Measurements from ENCODE around the gene FOXF2.
A peak's percentile ranks its signal among the peaks of the same experiment; 100 is the strongest.
"Not testable (repeated sequence)": the region's sequence is repeated elsewhere in the genome, so short reads cannot be mapped to it uniquely, and the experiment has no call there.

The FOXF2 gene

DNA sequence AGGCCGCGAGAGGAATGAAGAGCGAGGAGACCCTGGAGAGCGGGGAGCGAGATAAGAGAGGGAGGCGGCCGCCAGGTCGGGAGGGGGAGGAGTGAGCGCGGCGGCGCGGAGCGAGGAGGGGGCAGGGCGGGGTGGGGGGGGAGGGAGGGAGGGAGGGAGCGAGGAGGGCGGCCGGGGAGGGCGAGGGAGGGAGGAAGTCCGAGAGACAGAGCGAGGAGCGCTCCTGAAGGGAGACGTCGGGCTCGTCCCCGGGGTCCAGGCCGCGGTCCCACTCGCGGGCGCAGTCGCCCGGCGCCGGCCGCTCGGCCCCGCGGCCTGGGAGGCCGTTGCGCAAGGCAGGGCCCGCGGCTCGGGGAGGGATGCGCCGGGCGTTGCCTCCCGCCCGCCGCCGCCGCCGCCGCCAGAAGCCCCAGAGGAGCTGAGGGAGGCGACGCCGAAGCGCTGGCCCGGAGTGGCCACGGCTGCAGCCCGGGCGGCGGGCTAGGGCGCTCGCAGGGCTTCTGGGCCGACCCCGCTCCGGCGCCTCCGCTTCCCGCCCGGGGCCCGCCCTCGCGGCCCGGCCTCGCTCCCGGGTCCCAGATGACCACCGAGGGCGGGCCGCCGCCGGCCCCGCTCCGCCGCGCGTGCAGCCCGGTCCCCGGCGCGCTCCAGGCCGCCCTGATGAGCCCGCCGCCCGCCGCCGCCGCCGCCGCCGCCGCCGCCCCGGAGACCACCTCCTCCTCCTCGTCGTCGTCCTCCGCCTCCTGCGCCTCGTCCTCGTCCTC, at the start of gene FOXF2:
Gene FOXF2 (plus strand): TSS at position 208 of the 764 bp plus-strand sequence. CDS start 372 bp downstream, at position 580.
- Histone ChIP-seq H3K27ac (ENCODE audit: low read length) (no peak within 1 kb of the TSS), H3K36me3 (ENCODE audit: control insufficient read depth, insufficient read depth, low read length) (no peaks in the 10 kb centered on the region), H3K9me3 (ENCODE audit: control insufficient read depth, insufficient read depth, low read length) (no peaks in the 10 kb centered on the region), H3K4me3 (ENCODE audit: low read length) (no peak within 1 kb of the TSS; the same call in 1 of the 2 replicates), H3K27me3 (ENCODE audit: control insufficient read depth, insufficient read depth, low read length) (peaks cover 91% of the 10 kb centered on the region), H3K4me1 (ENCODE audit: control insufficient read depth, insufficient read depth, low read length) (peaks cover 15% of the 10 kb centered on the region)
- no peak for DNase-seq (ENCODE audit: low read depth, low spot score)
- whole genome bisulfite sequencing (ENCODE audit: insufficient coverage, insufficient read length): no CpG with 5 or more reads among the region's 112 CpGs

DNA sequence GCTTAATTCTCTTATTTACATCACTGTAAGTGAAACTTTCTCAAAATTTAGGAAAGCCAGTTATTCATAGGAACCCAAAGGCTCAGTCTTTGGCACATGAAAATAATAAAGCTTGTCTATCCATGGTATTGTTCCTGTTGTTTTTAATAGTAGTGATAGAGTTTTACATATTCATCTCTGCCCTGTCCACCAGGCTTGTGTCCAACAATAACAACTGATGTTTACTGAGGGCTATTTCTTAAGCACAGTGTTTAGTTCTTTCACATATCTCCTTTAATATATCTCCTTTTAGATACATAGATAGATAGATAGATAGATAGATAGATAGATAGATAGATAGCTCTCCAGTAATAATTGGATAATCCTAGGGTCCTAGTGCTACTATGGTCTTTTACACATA, 43.3 kb upstream of the FOXF2 start:
- no peaks in the 10 kb centered on the region for H3K27me3 ChIP-seq (ENCODE audit: control insufficient read depth, insufficient read depth, low read length)
- H3K27ac ChIP-seq (ENCODE audit: low read length): no peak overlapping the region
- H3K4me1 ChIP-seq (ENCODE audit: control insufficient read depth, insufficient read depth, low read length): 0 out of 2 replicates have a peak, but pooled peaks cover 3% of the 10 kb centered on the region
- H3K36me3 ChIP-seq (ENCODE audit: control insufficient read depth, insufficient read depth, low read length): no peaks in the 10 kb centered on the region
- H3K9me3 ChIP-seq (ENCODE audit: control insufficient read depth, insufficient read depth, low read length): no peaks in the 10 kb centered on the region
- no peak overlapping the region for H3K4me3 ChIP-seq (ENCODE audit: low read length)
- no peak for DNase-seq (ENCODE audit: low read depth, low spot score)

DNA sequence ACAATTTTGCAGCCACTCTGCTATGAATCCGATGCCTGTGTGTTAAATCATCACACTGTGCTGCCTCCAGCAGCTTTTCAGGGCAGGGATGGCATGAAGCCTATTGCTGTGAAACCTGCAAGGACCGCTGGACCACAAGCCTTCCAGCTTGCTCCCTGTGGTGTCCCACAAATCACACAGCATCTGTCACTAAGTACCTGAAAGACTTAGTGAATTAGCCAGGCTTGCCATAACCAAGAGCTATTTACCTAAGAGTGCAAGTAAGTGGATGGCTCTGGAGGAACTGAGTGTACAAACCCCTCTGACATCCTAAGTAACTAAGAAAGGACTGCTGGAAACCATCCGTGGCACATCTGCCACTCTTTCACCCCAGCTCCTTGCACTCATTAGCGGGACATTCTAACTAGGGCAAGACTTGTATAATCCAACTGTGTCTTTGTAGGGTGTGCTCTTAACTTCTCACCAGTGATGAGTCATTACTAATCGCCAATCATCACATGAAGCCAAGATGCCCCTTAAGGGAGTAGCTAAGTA, 42.8 kb upstream of the FOXF2 start:
- Histone ChIP-seq H3K27ac (ENCODE audit: low read length) (no peak overlapping the region), H3K27me3 (ENCODE audit: control insufficient read depth, insufficient read depth, low read length) (no peaks in the 10 kb centered on the region), H3K36me3 (ENCODE audit: control insufficient read depth, insufficient read depth, low read length) (no peaks in the 10 kb centered on the region), H3K4me3 (ENCODE audit: low read length) (no peak overlapping the region), H3K9me3 (ENCODE audit: control insufficient read depth, insufficient read depth, low read length) (no peaks in the 10 kb centered on the region), H3K4me1 (ENCODE audit: control insufficient read depth, insufficient read depth, low read length) (0 out of 2 replicates have a peak, but pooled peaks cover 3% of the 10 kb centered on the region)
- no CpG with 5 or more reads among the region's 5 CpGs for WGBS (ENCODE audit: insufficient coverage, insufficient read length)
- no peak for DNase-seq (ENCODE audit: low read depth, low spot score)

DNA sequence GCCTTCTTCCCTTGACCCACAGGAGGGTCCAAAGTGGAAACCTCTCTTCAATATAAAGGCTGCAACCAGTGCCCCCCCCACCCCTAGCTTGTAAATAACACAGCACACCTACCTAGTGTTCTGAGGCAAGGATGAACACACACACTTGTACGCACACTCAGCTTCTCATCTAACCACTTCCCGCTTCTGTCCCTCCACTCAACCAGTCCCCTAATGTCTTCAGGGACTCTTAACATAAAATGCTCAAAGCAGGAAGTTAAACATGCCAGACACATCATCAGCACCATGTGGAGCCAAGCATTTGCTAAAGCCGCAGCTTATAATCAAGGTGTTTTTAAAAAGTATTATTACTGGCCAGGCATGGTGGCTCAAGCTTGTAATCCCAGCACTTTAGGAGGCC, 42.2 kb upstream of the FOXF2 start:
- Histone ChIP-seq H3K27me3 (ENCODE audit: control insufficient read depth, insufficient read depth, low read length) (no peaks in the 10 kb centered on the region), H3K4me1 (ENCODE audit: control insufficient read depth, insufficient read depth, low read length) (0 out of 2 replicates have a peak, but pooled peaks cover 3% of the 10 kb centered on the region), H3K4me3 (ENCODE audit: low read length) (no peak overlapping the region), H3K27ac (ENCODE audit: low read length) (no peak overlapping the region), H3K9me3 (ENCODE audit: control insufficient read depth, insufficient read depth, low read length) (no peaks in the 10 kb centered on the region), H3K36me3 (ENCODE audit: control insufficient read depth, insufficient read depth, low read length) (no peaks in the 10 kb centered on the region)
- no CpG with 5 or more reads among the region's 3 CpGs for WGBS (ENCODE audit: insufficient coverage, insufficient read length)
- DNase-seq (ENCODE audit: low read depth, low spot score): no peak

DNA sequence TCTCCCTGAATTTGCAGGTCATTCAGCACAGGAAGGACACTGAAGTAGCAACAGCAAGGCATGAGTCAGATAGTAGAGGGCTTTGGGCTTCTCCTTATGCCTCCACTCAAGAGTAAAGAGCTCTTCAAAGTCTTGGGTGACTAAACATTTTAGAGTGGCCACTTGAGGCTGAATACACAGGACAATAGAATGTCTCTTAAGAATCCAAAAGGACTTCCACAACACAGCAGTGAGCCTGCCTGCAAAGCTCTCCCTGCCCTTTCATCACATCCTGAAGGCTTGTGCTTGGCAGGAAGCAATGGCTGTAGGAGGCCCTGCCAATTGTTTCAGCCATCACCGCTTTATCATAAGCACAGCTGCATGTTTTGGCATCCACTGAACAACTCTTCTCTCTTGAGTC, 40.7 kb upstream of the FOXF2 start:
- Histone ChIP-seq H3K4me3 (ENCODE audit: low read length) (no peak overlapping the region), H3K4me1 (ENCODE audit: control insufficient read depth, insufficient read depth, low read length) (0 out of 2 replicates have a peak, but pooled peaks cover 3% of the 10 kb centered on the region), H3K9me3 (ENCODE audit: control insufficient read depth, insufficient read depth, low read length) (no peaks in the 10 kb centered on the region), H3K27ac (ENCODE audit: low read length) (no peak overlapping the region), H3K36me3 (ENCODE audit: control insufficient read depth, insufficient read depth, low read length) (no peaks in the 10 kb centered on the region), H3K27me3 (ENCODE audit: control insufficient read depth, insufficient read depth, low read length) (no peaks in the 10 kb centered on the region)
- WGBS (ENCODE audit: insufficient coverage, insufficient read length): no CpG with 5 or more reads among the region's 1 CpG
- peak; percentile 74 for DNase-seq (ENCODE audit: low read depth, low spot score)

DNA sequence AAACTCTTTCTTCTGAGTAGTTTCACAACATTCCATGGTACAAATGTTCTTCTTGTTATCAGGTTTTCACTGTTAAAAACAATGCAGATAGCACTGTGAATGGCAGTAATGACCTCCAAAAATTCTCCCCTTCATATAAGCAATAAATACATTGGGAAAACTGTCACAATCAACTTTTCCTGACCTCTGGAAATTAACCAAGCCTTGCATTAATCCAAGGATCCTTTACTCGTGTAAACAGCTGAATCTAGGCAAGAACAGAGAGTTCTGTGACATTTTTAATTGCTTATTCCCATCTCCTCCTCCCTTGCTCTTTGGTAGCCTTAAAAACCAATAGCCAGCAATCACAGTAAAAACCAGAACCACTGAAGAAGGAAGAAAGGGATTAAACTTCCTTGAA, 39.7 kb upstream of the FOXF2 start:
- no peak overlapping the region for H3K27ac ChIP-seq (ENCODE audit: low read length)
- H3K27me3 ChIP-seq (ENCODE audit: control insufficient read depth, insufficient read depth, low read length): no peaks in the 10 kb centered on the region
- H3K4me1 ChIP-seq (ENCODE audit: control insufficient read depth, insufficient read depth, low read length): 0 out of 2 replicates have a peak, but pooled peaks cover 3% of the 10 kb centered on the region
- H3K36me3 ChIP-seq (ENCODE audit: control insufficient read depth, insufficient read depth, low read length): no peaks in the 10 kb centered on the region
- H3K9me3 ChIP-seq (ENCODE audit: control insufficient read depth, insufficient read depth, low read length): no peaks in the 10 kb centered on the region
- H3K4me3 ChIP-seq (ENCODE audit: low read length): no peak overlapping the region
- no peak for DNase-seq (ENCODE audit: low read depth, low spot score)
- no CpG with 5 or more reads among the region's 1 CpG for WGBS (ENCODE audit: insufficient coverage, insufficient read length)

DNA sequence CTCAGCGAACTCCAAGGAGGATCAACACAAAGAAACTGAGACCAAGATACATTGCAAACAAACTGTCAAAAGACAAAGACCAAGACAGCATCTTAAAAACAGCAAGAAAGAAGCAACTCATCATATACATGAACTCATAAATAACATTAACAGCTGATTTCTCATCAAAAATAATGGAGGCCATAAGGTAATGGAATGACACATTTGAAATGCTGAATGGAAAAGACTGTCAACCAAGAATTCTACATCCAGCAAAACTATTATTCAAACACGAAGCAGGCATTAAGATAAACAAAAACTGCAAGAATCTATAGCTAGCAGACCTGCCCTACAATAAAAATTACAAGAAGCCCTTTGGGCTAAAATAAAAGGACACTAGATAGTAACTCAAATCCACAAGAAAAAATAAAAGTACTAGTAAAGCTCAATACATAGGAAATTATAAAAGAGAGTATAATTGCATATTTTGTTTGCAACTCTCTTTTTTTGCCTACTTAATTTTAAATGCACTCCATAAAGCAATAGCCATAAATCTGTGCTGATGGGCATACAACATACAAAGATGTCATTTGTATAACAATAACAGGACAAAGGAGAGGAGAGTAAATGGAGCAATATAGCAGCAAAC, 37.9 kb upstream of the FOXF2 start:
- Histone ChIP-seq H3K27ac (ENCODE audit: low read length) (no peak overlapping the region), H3K9me3 (ENCODE audit: control insufficient read depth, insufficient read depth, low read length) (no peaks in the 10 kb centered on the region), H3K36me3 (ENCODE audit: control insufficient read depth, insufficient read depth, low read length) (no peaks in the 10 kb centered on the region), H3K4me3 (ENCODE audit: low read length) (no peak overlapping the region), H3K4me1 (ENCODE audit: control insufficient read depth, insufficient read depth, low read length) (0 out of 2 replicates have a peak, but pooled peaks cover 3% of the 10 kb centered on the region), H3K27me3 (ENCODE audit: control insufficient read depth, insufficient read depth, low read length) (no peaks in the 10 kb centered on the region)
- no CpG with 5 or more reads among the region's 2 CpGs for WGBS (ENCODE audit: insufficient coverage, insufficient read length)
- DNase-seq (ENCODE audit: low read depth, low spot score): no peak

DNA sequence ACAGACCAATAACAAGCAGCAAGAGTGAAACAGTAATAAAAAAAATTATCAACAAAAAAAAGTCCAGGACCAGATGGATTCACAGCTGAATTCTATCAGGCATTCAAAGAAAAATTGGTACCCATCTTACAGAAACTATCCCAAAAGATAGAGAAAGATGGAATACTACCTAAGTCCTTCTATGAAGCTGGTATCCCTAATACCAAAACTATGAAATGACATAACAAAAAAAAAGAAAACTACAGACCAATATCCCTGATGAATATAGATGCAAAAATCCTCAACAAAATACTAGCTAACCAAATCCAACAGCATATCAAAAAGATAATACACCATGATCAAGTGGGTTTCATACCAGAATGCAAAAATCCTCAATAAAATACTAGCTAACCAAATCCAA, 34.3 kb upstream of the FOXF2 start:
- H3K27ac ChIP-seq (ENCODE audit: low read length); H3K27me3 ChIP-seq (ENCODE audit: control insufficient read depth, insufficient read depth, low read length); H3K4me1 ChIP-seq (ENCODE audit: control insufficient read depth, insufficient read depth, low read length); H3K4me3 ChIP-seq (ENCODE audit: low read length); DNase-seq (ENCODE audit: low read depth, low spot score); H3K9me3 ChIP-seq (ENCODE audit: control insufficient read depth, insufficient read depth, low read length); H3K36me3 ChIP-seq (ENCODE audit: control insufficient read depth, insufficient read depth, low read length): not testable (repeated sequence)

DNA sequence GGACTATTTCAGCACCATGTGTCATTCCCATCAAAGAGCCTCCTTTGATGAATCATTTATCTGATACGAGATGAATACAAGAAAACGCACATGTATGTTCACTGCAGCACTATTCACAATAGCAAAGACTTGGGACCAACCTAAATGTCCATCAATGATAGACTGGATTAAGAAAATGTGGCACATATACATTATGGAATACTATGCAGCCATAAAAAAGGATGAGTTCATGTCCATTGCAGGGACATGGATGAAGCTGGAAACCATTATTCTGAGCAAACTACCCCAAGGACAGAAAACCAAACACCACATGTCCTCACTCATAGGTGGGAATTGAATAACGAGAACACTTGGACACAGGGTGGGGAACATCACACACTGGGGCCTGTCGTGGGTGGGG, 27.7 kb upstream of the FOXF2 start:
- H3K4me3 ChIP-seq (ENCODE audit: low read length); H3K27me3 ChIP-seq (ENCODE audit: control insufficient read depth, insufficient read depth, low read length); H3K27ac ChIP-seq (ENCODE audit: low read length); H3K4me1 ChIP-seq (ENCODE audit: control insufficient read depth, insufficient read depth, low read length); H3K9me3 ChIP-seq (ENCODE audit: control insufficient read depth, insufficient read depth, low read length); H3K36me3 ChIP-seq (ENCODE audit: control insufficient read depth, insufficient read depth, low read length); DNase-seq (ENCODE audit: low read depth, low spot score): not testable (repeated sequence)
- no CpG with 5 or more reads among the region's 4 CpGs for WGBS (ENCODE audit: insufficient coverage, insufficient read length)

DNA sequence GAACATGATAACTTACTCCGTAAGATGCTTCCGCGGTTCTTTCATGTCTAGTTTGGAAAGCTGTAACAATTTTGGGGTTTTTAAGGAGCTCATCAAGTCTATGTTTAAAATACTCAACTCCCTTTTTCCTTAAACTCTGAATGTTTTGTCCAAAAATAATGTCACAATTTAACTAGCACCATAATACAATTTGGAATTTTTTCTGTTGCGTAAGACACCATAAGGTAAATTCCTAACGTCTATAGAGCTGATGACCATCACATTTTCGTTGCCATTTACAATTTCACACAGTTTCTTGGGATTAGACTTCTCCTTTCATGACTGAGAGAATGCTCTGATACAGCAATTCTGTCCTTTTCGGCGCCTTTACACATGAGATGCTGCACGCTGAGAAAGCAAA, 26.7 kb upstream of the FOXF2 start:
- H3K9me3 ChIP-seq (ENCODE audit: control insufficient read depth, insufficient read depth, low read length): no peaks in the 10 kb centered on the region
- H3K4me1 ChIP-seq (ENCODE audit: control insufficient read depth, insufficient read depth, low read length): no peaks in the 10 kb centered on the region
- no peak for DNase-seq (ENCODE audit: low read depth, low spot score)
- no CpG with 5 or more reads among the region's 9 CpGs for WGBS (ENCODE audit: insufficient coverage, insufficient read length)
- no peak overlapping the region for H3K27ac ChIP-seq (ENCODE audit: low read length)
- no peaks in the 10 kb centered on the region for H3K27me3 ChIP-seq (ENCODE audit: control insufficient read depth, insufficient read depth, low read length)
- no peak overlapping the region for H3K4me3 ChIP-seq (ENCODE audit: low read length)
- H3K36me3 ChIP-seq (ENCODE audit: control insufficient read depth, insufficient read depth, low read length): no peaks in the 10 kb centered on the region

Data from iPS DF 6.9 (cell line).